H1 (cell line): ENCODE data around the gene ENPP3. TPM values are rescaled to one million over a fixed set of nuclear protein-coding genes. Genes with fewer than 3 reads are reported as not detected.

Experiments used
- CTCF ChIA-PET: fragments of 300-600 bp; sonication (Branson Sonifier 250); formaldehyde crosslinking; loops from one replicate; lab custom pipeline; 2021; ENCODE audit not compliant: partially characterized antibody; lab: Charles Lee
- POLR2A ChIA-PET: fragments of 300-600 bp; sonication (Branson Sonifier 250); formaldehyde crosslinking; loops from one replicate; lab custom pipeline; 2021; ENCODE audit warnings: inconsistent platforms; ENCODE audit not compliant: partially characterized antibody; lab: Charles Lee
- DNase-seq, 2 experiments: peaks; one replicate each; pipeline versions ENCODE4 v3.0.0 to v3.0.0-alpha.2; 2010 to 2022; ENCODE audit warnings: low spot score in 2 of 2, low read depth in 1 of 2, mixed read lengths in 1 of 2
- FAIRE-seq: peaks from 2 replicates; lab custom pipeline; 2011; peaks lifted over from hg19 to GRCh38; lab: Jason Lieb, UNC
- H2AFZ ChIP-seq: 2 replicates; pipeline ENCODE4 v1.8.1; 2012; ENCODE audit warnings: low read length, inconsistent platforms
- H2AK5ac ChIP-seq: 2 replicates; pipeline ENCODE4 v1.6.1; 2013; ENCODE audit warnings: low read depth, low read length
- H2BK120ac ChIP-seq: replicated peaks from 2 replicates; pipeline ENCODE3; 2013; ENCODE audit warnings: low read depth, low read length, inconsistent platforms
- H2BK12ac ChIP-seq: 2 replicates; pipeline ENCODE4 v1.6.1; 2013; ENCODE audit warnings: low read depth, low read length
- H2BK15ac ChIP-seq: 2 replicates; pipeline ENCODE4 v1.6.1; 2013; ENCODE audit warnings: low read length
- H2BK20ac ChIP-seq: 2 replicates; pipeline ENCODE4 v1.6.1; 2013; ENCODE audit warnings: low read length
- H2BK5ac ChIP-seq: 2 replicates; pipeline ENCODE4 v1.6.1; 2013; ENCODE audit warnings: low read depth, low read length
- H3K14ac ChIP-seq: 2 replicates; pipeline ENCODE4 v1.6.1; 2013; ENCODE audit warnings: inconsistent platforms; ENCODE audit not compliant: insufficient read length
- H3K18ac ChIP-seq: 2 replicates; pipeline ENCODE4 v1.6.1; 2013; ENCODE audit warnings: low read length; ENCODE audit errors: extremely low read depth
- H3K23ac ChIP-seq: 2 replicates; pipeline ENCODE4 v1.6.1; 2013; ENCODE audit warnings: inconsistent platforms; ENCODE audit not compliant: insufficient read length
- H3K23me2 ChIP-seq: 2 replicates; pipeline ENCODE4 v1.6.1; 2013; ENCODE audit warnings: low read depth, low read length
- H3K27ac ChIP-seq: 2 replicates; pipeline ENCODE4 v1.6.1; 2011; ENCODE audit warnings: low read depth, low read length, inconsistent platforms
- H3K27me3 ChIP-seq, 4 experiments: replicated peaks in 1 of 4; 1 replicate in 1 of 4; 2 replicates in 3 of 4; pipeline versions ENCODE4 v1.6.1 to v1.8.1; 2011 to 2013; ENCODE audit warnings: low read length in 3 of 4, mild to moderate bottlenecking in 3 of 4, inconsistent platforms in 2 of 4, mixed read lengths in 2 of 4, moderate library complexity in 1 of 4; ENCODE audit not compliant: control insufficient read depth in 3 of 4, insufficient read depth in 3 of 4; ENCODE audit errors: extremely low read depth in 1 of 4
- H3K36me3 ChIP-seq, 4 experiments: 2 replicates each; pipeline versions ENCODE4 v1.6.1 to v1.8.1; 2011 to 2013; ENCODE audit warnings: mild to moderate bottlenecking in 4 of 4, low read length in 3 of 4, moderate library complexity in 2 of 4, control low read depth in 1 of 4, inconsistent platforms in 1 of 4; ENCODE audit not compliant: insufficient read depth in 4 of 4, control insufficient read depth in 2 of 4
- H3K4ac ChIP-seq: replicated peaks from 2 replicates; pipeline ENCODE3; 2013; ENCODE audit warnings: low read length, low read depth, mixed read lengths, inconsistent platforms; ENCODE audit not compliant: insufficient read length
- H3K4me1 ChIP-seq, 4 experiments: replicated peaks in 1 of 4; 1 replicate in 1 of 4; 2 replicates in 3 of 4; pipeline versions ENCODE4 v1.6.1 to v1.8.1; 2011 to 2013; ENCODE audit warnings: low read length in 3 of 4, inconsistent platforms in 2 of 4, mixed read lengths in 1 of 4; ENCODE audit not compliant: insufficient read depth in 4 of 4, control insufficient read depth in 3 of 4
- H3K4me2 ChIP-seq, 2 experiments: 2 replicates each; pipeline versions ENCODE4 v1.6.1 to v1.8.1; 2011 to 2013; ENCODE audit warnings: low read depth in 2 of 2, low read length in 2 of 2, control low read depth in 1 of 2, inconsistent platforms in 1 of 2, mild to moderate bottlenecking in 1 of 2; ENCODE audit not compliant: insufficient read depth in 1 of 2
- H3K4me3 ChIP-seq, 4 experiments: fragments of 200-600, 300-600 bp in 1 of 4; sonication (generic), shearing (Covaris generic), sonication (Bioruptor Twin) in 1 of 4; 2 replicates each; pipeline versions ENCODE4 v1.5.1 to v1.8.1; 2011 to 2016; ENCODE audit warnings: low read length in 4 of 4, low read depth in 3 of 4, control low read depth in 2 of 4, inconsistent platforms in 2 of 4, mild to moderate bottlenecking in 2 of 4, mixed read lengths in 1 of 4, moderate library complexity in 1 of 4; ENCODE audit not compliant: insufficient read depth in 2 of 4; ENCODE audit errors: extremely low read depth in 1 of 4
- H3K56ac ChIP-seq: replicated peaks from 2 replicates; pipeline ENCODE3; 2013; ENCODE audit warnings: low read depth, mild to moderate bottlenecking, mixed read lengths, low read length, inconsistent platforms; ENCODE audit not compliant: insufficient read length
- H3K79me1 ChIP-seq: 2 replicates; pipeline ENCODE4 v1.6.1; 2013; ENCODE audit warnings: low read depth, low read length, control low read depth
- H3K79me2 ChIP-seq, 2 experiments: 2 replicates each; pipeline versions ENCODE4 v1.6.1 to v1.8.1; 2012 to 2013; ENCODE audit warnings: low read length in 2 of 2, mild to moderate bottlenecking in 2 of 2, inconsistent platforms in 1 of 2; ENCODE audit not compliant: insufficient read depth in 2 of 2, control insufficient read depth in 1 of 2
- H3K9ac ChIP-seq, 4 experiments: replicated peaks in 1 of 4; 1 replicate in 1 of 4; 2 replicates in 3 of 4; pipeline versions ENCODE4 v1.6.1 to v1.8.1; 2011 to 2013; ENCODE audit warnings: low read depth in 3 of 4, low read length in 3 of 4, control low read depth in 2 of 4, mild to moderate bottlenecking in 2 of 4, moderate library complexity in 2 of 4, inconsistent platforms in 1 of 4; ENCODE audit errors: extremely low read depth in 1 of 4
- H3K9me3 ChIP-seq, 2 experiments: 2 replicates each; pipeline versions ENCODE4 v1.6.1 to v1.8.1; 2012 to 2013; ENCODE audit warnings: mild to moderate bottlenecking in 2 of 2, moderate library complexity in 2 of 2, control low read depth in 1 of 2, inconsistent platforms in 1 of 2, low read depth in 1 of 2, low read length in 1 of 2, mixed read lengths in 1 of 2; ENCODE audit not compliant: insufficient read depth in 2 of 2
- H4K20me1 ChIP-seq, 2 experiments: replicated peaks in 1 of 2; 2 replicates each; pipeline versions ENCODE3 to v1.8.1; 2011 to 2013; ENCODE audit warnings: inconsistent platforms in 2 of 2, low read length in 2 of 2, mild to moderate bottlenecking in 1 of 2; ENCODE audit not compliant: insufficient read depth in 2 of 2, control insufficient read depth in 1 of 2
- H4K5ac ChIP-seq: 2 replicates; pipeline ENCODE4 v1.6.1; 2013; ENCODE audit warnings: low read length, low read depth, mixed read lengths, inconsistent platforms; ENCODE audit not compliant: insufficient read length
- H4K8ac ChIP-seq: 2 replicates; pipeline ENCODE4 v1.8.0; 2013; ENCODE audit warnings: mild to moderate bottlenecking, moderate library complexity, low read length, inconsistent platforms; ENCODE audit not compliant: insufficient read depth; ENCODE audit errors: extremely low read depth
- H4K91ac ChIP-seq: replicated peaks from 2 replicates; pipeline ENCODE3; 2013; ENCODE audit warnings: low read length, mixed read lengths, inconsistent platforms; ENCODE audit not compliant: insufficient read length
- BACH1 ChIP-seq: IDR thresholded peaks from 2 replicates; pipeline ENCODE4 v1.6.1; 2012; ENCODE audit warnings: low read length, improper control_type of control experiment
- EGR1 ChIP-seq: IDR thresholded peaks from 2 replicates; pipeline ENCODE4 v1.6.1; 2011; ENCODE audit warnings: low read depth, low read length, borderline replicate concordance
- EP300 ChIP-seq, 2 experiments: IDR thresholded peaks; 1 replicate in 1 of 2; 2 replicates in 1 of 2; pipeline ENCODE4 v1.6.1; 2011 to 2012; ENCODE audit warnings: low read depth in 2 of 2, low read length in 2 of 2, mild to moderate bottlenecking in 2 of 2, borderline replicate concordance in 1 of 2, inconsistent platforms in 1 of 2, moderate library complexity in 1 of 2
- NANOG ChIP-seq: IDR thresholded peaks from 2 replicates; pipeline ENCODE4 v1.6.1; 2011; ENCODE audit warnings: low read length, low read depth, mild to moderate bottlenecking, inconsistent platforms; ENCODE audit not compliant: insufficient read depth, poor library complexity, severe bottlenecking
- RAD21 ChIP-seq, 2 experiments: IDR thresholded peaks in 1 of 2; conservative IDR thresholded peaks in 1 of 2; 2 replicates each; pipeline ENCODE4 v1.6.1; 2011; ENCODE audit warnings: low read depth in 2 of 2, low read length in 2 of 2, improper control_type of control experiment in 1 of 2, inconsistent platforms in 1 of 2, mild to moderate bottlenecking in 1 of 2, moderate library complexity in 1 of 2
- RBBP5 ChIP-seq: IDR thresholded peaks from 2 replicates; pipeline ENCODE4 v1.7.1; 2012; ENCODE audit warnings: low read depth, mild to moderate bottlenecking, inconsistent platforms, low read length, moderate library complexity, borderline replicate concordance
- RFX5 ChIP-seq: IDR thresholded peaks from 2 replicates; pipeline ENCODE4 v1.6.1; 2011; ENCODE audit warnings: low read depth, low read length, improper control_type of control experiment, borderline replicate concordance
- RNF2 ChIP-seq: fragments of 200-900, 300-1000 bp; sonication (generic); IDR thresholded peaks from 2 replicates; pipeline ENCODE4 v1.7.1; 2016; ENCODE audit warnings: borderline replicate concordance, low read depth, mild to moderate bottlenecking, antibody characterized with exemption, low read length; ENCODE audit not compliant: poor library complexity, severe bottlenecking; ENCODE audit errors: missing control alignments
- SIN3A ChIP-seq, 2 experiments: IDR thresholded peaks in 1 of 2; conservative IDR thresholded peaks in 1 of 2; 2 replicates each; pipeline ENCODE4 v1.6.1; 2011 to 2012; ENCODE audit warnings: low read length in 2 of 2, improper control_type of control experiment in 1 of 2, low read depth in 1 of 2, mild to moderate bottlenecking in 1 of 2
- SP2 ChIP-seq: IDR thresholded peaks from 2 replicates; pipeline ENCODE4 v1.6.1; 2012; ENCODE audit warnings: mild to moderate bottlenecking, low read length, inconsistent platforms
- TAF7 ChIP-seq: optimal IDR thresholded peaks from 2 replicates; pipeline ENCODE3; 2011; ENCODE audit warnings: low read depth, mild to moderate bottlenecking, inconsistent platforms, low read length, moderate library complexity, borderline replicate concordance
- WGBS, 2 experiments: shearing (Covaris generic) in 1 of 2; methylation state at CpG; one replicate each; pipeline versions ENCODE4 v1.1.6 to v1.1.7; 2013 to 2015; ENCODE audit warnings: low lambda C conversion rate in 2 of 2, mixed read lengths in 2 of 2, inconsistent platforms in 1 of 2, low coverage in 1 of 2, missing lambda C conversion rate in 1 of 2; ENCODE audit not compliant: insufficient replicate concordance in 2 of 2, insufficient coverage in 1 of 2, insufficient read length in 1 of 2; ENCODE audit errors: extremely low coverage in 1 of 2, missing lambda C conversion rate in 1 of 2; 5-methylcytosine and 5-hydroxymethylcytosine counted together
- polyA plus RNA-seq, 7 experiments: library from polyadenylated mRNA; depleted of rRNA in 3 of 7; stranded (reverse) in 5 of 7; unstranded in 2 of 7; fragments of >200 nt in 5 of 7; fragments of 200-250 nt in 2 of 7; gene quantifications; 1 replicate in 5 of 7; 2 replicates in 1 of 7; 4 replicates in 1 of 7; pipeline versions ENCODE4 v1.2.1 to v1.2.3, GENCODE V29; 2011 to 2013; ENCODE audit warnings: missing spikeins in 2 of 7, mixed read lengths in 2 of 7
- total RNA-seq: library from RNA; stranded (reverse); fragmentation: NEBNext Ultra II Directional; extraction: Animal tissue kit (Norgen Biotek cat#: 25700); gene quantifications from 2 replicates; pipeline ENCODE4 v1.2.1, GENCODE V29; 2021

ENPP3 gene
- total and polyA plus RNA-seq, 2 of the 8 experiments (the other 6 are each of a cell fraction or from before 2014, with no cell fraction given), result 0.11 TPM; not detected in 1

DNA sequence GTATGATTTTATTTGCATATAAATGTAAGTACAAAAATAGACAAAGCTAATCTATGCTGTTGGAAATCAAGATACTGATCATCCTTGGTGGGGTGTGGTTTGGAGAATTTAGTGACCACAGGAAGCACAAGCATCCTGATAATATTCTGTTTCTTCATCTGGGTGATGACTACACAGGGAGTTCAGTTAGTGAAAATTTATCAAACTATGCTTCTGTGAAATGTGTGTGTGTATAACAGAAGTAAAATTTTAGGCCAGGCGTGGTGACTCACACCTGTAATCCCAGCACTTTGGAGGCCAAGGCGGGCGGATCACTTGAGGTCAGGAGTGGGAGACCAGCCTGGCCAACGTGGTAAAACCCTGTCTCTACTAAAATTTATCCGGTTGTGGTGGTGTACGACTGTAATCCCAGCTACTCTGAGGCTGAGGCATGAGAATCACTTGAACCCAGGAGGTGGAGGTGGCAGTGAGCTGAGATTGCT, 20.6 kb downstream of the ENPP3 start:
- H3K9ac ChIP-seq, result no peak overlapping the region
- no peak overlapping the region for H3K4ac ChIP-seq
- H3K4me2 ChIP-seq, result no peak overlapping the region
- ChIA-PET POLR2A (no interaction called here), CTCF (interaction anchor here (1.1 to 4.5 kb wide), 3 partner anchors 9 to 30 kb away, joined by 3 to 21 read pairs (median 5); partner anchors contain the start of gene MED23)
- H2BK12ac ChIP-seq, result no peak overlapping the region
- no peaks in the 10 kb centered on the region for H3K23me2 ChIP-seq
- no peaks in the 10 kb centered on the region for H4K20me1 ChIP-seq
- DNase-seq (no peak), FAIRE-seq (no peak)
- WGBS, 2 experiments, result 88% methylated on average over 6 of the region's 6 CpGs; no CpG with 5 or more reads in 1 of the 2 experiments
- no peak overlapping the region for H3K18ac ChIP-seq
- no peaks in the 10 kb centered on the region for H3K4me1 ChIP-seq
- H4K91ac ChIP-seq, result no peak overlapping the region
- H4K8ac ChIP-seq, result no peak overlapping the region
- H2AK5ac ChIP-seq, result no peak overlapping the region
- H2BK15ac ChIP-seq, result no peak overlapping the region
- H2BK120ac ChIP-seq, result no peak overlapping the region
- H3K27me3 ChIP-seq, result no peaks in the 10 kb centered on the region; a peak in 1 of 7 replicates
- no peak overlapping the region for H2BK20ac ChIP-seq
- H3K27ac ChIP-seq, result no peak overlapping the region
- no peak overlapping the region for H3K14ac ChIP-seq
- no peak overlapping the region for H3K56ac ChIP-seq
- H3K9me3 ChIP-seq, result no peaks in the 10 kb centered on the region
- no peak overlapping the region for H3K4me3 ChIP-seq
- H4K5ac ChIP-seq, result no peak overlapping the region
- H2BK5ac ChIP-seq, result no peak overlapping the region
- H3K36me3 ChIP-seq, result no peaks in the 10 kb centered on the region
- H2AFZ ChIP-seq, result no peak overlapping the region
- no peak overlapping the region for H3K23ac ChIP-seq
- no peaks in the 10 kb centered on the region for H3K79me1 ChIP-seq
- no peaks in the 10 kb centered on the region for H3K79me2 ChIP-seq
- TF ChIP-seq SIN3A (conservative IDR thresholded peaks at IDR 0.05 in 1 of 2, IDR thresholded peaks at IDR 0.05 in 1 of 2; ENCODE audit: low read depth in 1 of 2, low read length in 2 of 2), result no peak
- no peak for TF ChIP-seq TAF7
- TF ChIP-seq SP2, result no peak
- no peak for TF ChIP-seq BACH1
- no peak for TF ChIP-seq RFX5
- TF ChIP-seq NANOG, result no peak
- no peak for TF ChIP-seq EGR1
- no peak for TF ChIP-seq EP300 (IDR thresholded peaks at IDR 0.05; ENCODE audit: borderline replicate concordance in 1 of 2, low read depth in 2 of 2, low read length in 2 of 2)
- no peak for TF ChIP-seq RAD21 (IDR thresholded peaks at IDR 0.05 in 1 of 2, conservative IDR thresholded peaks at IDR 0.05 in 1 of 2; ENCODE audit: low read depth in 2 of 2, low read length in 2 of 2)
- TF ChIP-seq RNF2, result no peak
- no peak for TF ChIP-seq RBBP5
